Testis (tissue), 2 donors: Measurements from ENCODE around the gene BCAS3.

Experiments
- CTCF ChIP-seq, 3 experiments: fragments of 450-650 bp in 2 of 3; fragments of 200-600 bp in 1 of 3; sonication (generic) in 1 of 3; IDR thresholded peaks; one replicate each; pipeline ENCODE4 v1.5.1; 2016 to 2019; ENCODE audit warnings: antibody characterized with exemption in 3 of 3, mild to moderate bottlenecking in 2 of 3, moderate library complexity in 1 of 3
- POLR2A ChIP-seq: fragments of 450-650 bp; IDR thresholded peaks from one replicate; pipeline ENCODE4 v1.6.1; 2017; ENCODE audit warnings: antibody characterized with exemption, mild to moderate bottlenecking, moderate library complexity

GRCh38 chr17:61211236-61211635, 533.6 kb downstream of the BCAS3 start:
- TF ChIP-seq CTCF (IDR thresholded peaks at IDR 0.05) (no peak), POLR2A (no peak)
